ENCODE data around the gene UBE2L5. TPM values are rescaled to one million over a fixed set of nuclear protein-coding genes. Genes with fewer than 3 reads are reported as not detected.
"Not testable (repeated sequence)": the region's sequence is repeated elsewhere in the genome, so short reads cannot be mapped to it uniquely, and the experiment has no call there.

UBE2L5 gene
- total RNA-seq, 2 donors from 2014 or later, result 1.1 TPM; not detected in 1

DNA sequence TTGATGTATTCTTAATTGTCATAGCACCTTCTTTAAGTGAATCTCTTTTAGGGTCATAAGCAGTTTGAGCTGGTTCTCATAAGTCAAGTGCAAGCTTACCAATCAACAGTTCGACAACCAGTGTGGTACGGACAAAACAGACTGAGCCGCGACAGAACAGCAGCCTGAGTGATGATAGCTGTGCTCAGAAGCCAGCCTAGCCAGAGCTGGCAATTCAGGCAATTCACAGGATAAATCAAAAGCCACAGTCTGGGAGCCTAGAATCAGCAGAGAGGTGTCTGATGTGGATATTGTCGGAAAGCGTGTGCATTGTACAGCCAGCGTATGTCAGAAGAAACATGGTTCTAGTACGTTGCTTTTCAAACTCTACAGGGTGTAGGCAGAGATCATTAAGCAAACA is 14.9 kb downstream of the UBE2L5 start:
- H3K4me1 ChIP-seq, result no peaks in the 10 kb centered on the region
- TF ChIP-seq CTCF (IDR thresholded peaks at IDR 0.05), result no peak
- H3K4me3 ChIP-seq, result no peak overlapping the region

GRCh38 chr13:30438286-30438685 is 16.0 kb downstream of the UBE2L5 start:
- Histone ChIP-seq H3K36me3 (no peaks in the 10 kb centered on the region), H3K27ac (no peak overlapping the region), H3K27me3 (no peaks in the 10 kb centered on the region), H3K4me3 (no peak overlapping the region), H3K9me3 (no peaks in the 10 kb centered on the region), H3K4me1 (no peaks in the 10 kb centered on the region)
- DNase-seq (ENCODE audit: low spot score), result no peak
- no peak for TF ChIP-seq CTCF (IDR thresholded peaks at IDR 0.05)

More for the DNA sequence above, 14.9 kb downstream of the UBE2L5 start:
- Histone ChIP-seq H3K36me3 (no peaks in the 10 kb centered on the region), H3K9me3 (no peaks in the 10 kb centered on the region), H3K27ac (no peak overlapping the region), H3K27me3 (no peaks in the 10 kb centered on the region)
- no peak for DNase-seq (ENCODE audit: low spot score)

DNA sequence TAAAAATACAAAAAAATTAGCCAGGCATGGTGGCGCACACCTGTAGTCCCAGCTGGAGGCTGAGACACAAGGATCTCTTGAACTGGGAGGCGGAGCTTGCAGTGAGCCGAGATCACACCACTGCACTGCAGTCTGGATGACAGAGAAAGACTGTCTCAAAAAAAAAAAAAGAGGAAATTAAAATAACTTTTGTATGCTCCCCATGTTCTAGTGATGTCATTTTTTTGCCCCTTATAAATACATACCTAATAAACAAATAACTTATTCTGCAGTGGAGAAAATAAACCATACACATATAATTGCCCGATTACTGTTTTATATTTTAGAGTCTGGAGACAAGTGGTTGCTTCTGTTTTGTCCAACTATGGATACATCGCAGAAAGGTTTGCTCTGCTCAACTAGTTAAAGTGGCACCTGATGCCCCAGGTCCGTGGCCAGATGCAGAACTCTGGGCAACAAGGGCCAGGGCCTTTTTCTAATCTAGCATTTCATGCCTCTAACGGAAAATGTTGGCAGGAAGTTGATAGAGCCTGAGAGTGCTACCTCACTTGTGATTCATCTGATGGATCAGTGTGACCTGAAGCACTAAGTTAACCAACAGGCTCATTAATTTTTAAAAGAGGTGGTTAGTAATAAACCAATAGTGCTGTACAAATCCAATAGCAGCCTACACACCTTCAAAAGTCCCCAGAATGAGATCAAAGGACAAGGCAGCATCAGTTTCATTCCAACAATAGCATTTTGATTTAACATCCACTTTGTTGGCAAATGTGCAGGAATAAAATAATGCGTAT is 18.8 kb downstream of the UBE2L5 start:
- Histone ChIP-seq H3K9me3 (no peaks in the 10 kb centered on the region), H3K4me1 (peaks cover 0 to 12% of the 10 kb centered on the region in 2 donors), H3K36me3 (no peaks in the 10 kb centered on the region), H3K27me3 (no peaks in the 10 kb centered on the region), H3K4me3 (no peak overlapping the region), H3K27ac (no peak overlapping the region)
- DNase-seq (ENCODE audit: low spot score), result no peak
- TF ChIP-seq CTCF (IDR thresholded peaks at IDR 0.05), result no peak

GRCh38 chr13:30442926-30443325 is 20.6 kb downstream of the UBE2L5 start:
- no peak overlapping the region for H3K27ac ChIP-seq
- no peak for DNase-seq (ENCODE audit: low spot score)
- peaks cover 0 to 16% of the 10 kb centered on the region in 2 donors for H3K4me1 ChIP-seq
- no peaks in the 10 kb centered on the region for H3K36me3 ChIP-seq
- H3K9me3 ChIP-seq, result no peaks in the 10 kb centered on the region
- no peak for TF ChIP-seq CTCF (IDR thresholded peaks at IDR 0.05)
- no peak overlapping the region for H3K4me3 ChIP-seq
- H3K27me3 ChIP-seq, result no peaks in the 10 kb centered on the region

GRCh38 chr13:30443491-30443890 is 21.2 kb downstream of the UBE2L5 start:
- not testable (repeated sequence) for DNase-seq (ENCODE audit: low spot score); H3K27me3 ChIP-seq; H3K27ac ChIP-seq

GRCh38 chr13:30443957-30444404 is 21.7 kb downstream of the UBE2L5 start:
- no peak overlapping the region for H3K27ac ChIP-seq
- H3K36me3 ChIP-seq, result no peaks in the 10 kb centered on the region
- DNase-seq (ENCODE audit: low spot score), result no peak
- H3K27me3 ChIP-seq, result no peaks in the 10 kb centered on the region
- H3K4me1 ChIP-seq, result peaks cover 0 to 16% of the 10 kb centered on the region in 2 donors
- no peaks in the 10 kb centered on the region for H3K9me3 ChIP-seq
- no peak for TF ChIP-seq CTCF (IDR thresholded peaks at IDR 0.05)
- no peak overlapping the region for H3K4me3 ChIP-seq

More at GRCh38 chr13:30443491-30443890, 21.2 kb downstream of the UBE2L5 start:
- not testable (repeated sequence) for H3K4me3 ChIP-seq, H3K9me3 ChIP-seq, H3K36me3 ChIP-seq
- peaks cover 0 to 16% of the 10 kb centered on the region in 2 donors for H3K4me1 ChIP-seq

Measured in right atrium auricular region (tissue), 2 donors.